ENCODE measurements around the gene NHLH1. TPM values are rescaled to one million over a fixed set of nuclear protein-coding genes. Genes with fewer than 3 reads are reported as not detected.

Gene NHLH1
- total and polyA plus RNA-seq, 8 donors = 0.11 to 0.14 TPM; not detected in 6

GRCh38 chr1:160394673-160395072 is 27.8 kb downstream of the NHLH1 start:
- ATAC-seq (no peak), DNase-seq (no peak), FAIRE-seq (no peak)
- Histone ChIP-seq H3K4me3 (no peak overlapping the region), H3K27me3 (no peaks in the 10 kb centered on the region), H3K27ac (no peak overlapping the region), H3K9me3 (no peaks in the 10 kb centered on the region), H3K36me3 (no peaks in the 10 kb centered on the region), H3K4me1 (no peaks in the 10 kb centered on the region)
- intact Hi-C loops (cut with DNase I) = no loop called here
- TF ChIP-seq CTCF (IDR thresholded peaks at IDR 0.05) = no peak
- WGBS, 2 donors = 77 to 86% methylated on average over 8 of the region's 8 CpGs

DNA sequence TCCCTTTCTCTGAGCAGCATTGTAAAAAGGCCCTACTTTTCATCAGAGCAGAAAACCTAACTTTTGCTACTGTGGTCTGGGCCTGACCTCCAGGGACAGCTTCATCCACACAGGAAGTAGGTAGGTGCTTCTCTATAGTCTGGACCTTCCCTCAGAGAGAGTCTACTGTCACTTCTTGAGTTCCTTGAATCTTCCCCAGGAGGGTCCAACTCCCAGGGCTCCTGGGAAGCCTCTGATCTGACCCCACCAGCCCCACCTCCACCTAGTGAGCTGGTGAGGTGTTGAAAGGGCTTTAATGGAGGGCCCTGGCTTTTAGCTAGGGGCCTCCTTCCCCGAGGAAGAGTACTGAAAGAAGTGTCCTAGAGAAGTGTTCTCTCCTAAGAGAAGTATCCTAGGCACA is 30.8 kb downstream of the NHLH1 start:
- Histone ChIP-seq H3K4me1 (no peaks in the 10 kb centered on the region), H3K27me3 (no peaks in the 10 kb centered on the region), H3K27ac (no peak overlapping the region), H3K9me3 (no peaks in the 10 kb centered on the region), H3K4me3 (no peak overlapping the region), H3K36me3 (no peaks in the 10 kb centered on the region)
- TF ChIP-seq CTCF (IDR thresholded peaks at IDR 0.05) = no peak
- no peak for DNase-seq
- WGBS, 2 donors = 45 to 76% methylated on average over 1 of the region's 1 CpG
- no peak for ATAC-seq
- intact Hi-C loops (cut with DNase I) = no loop called here
- FAIRE-seq = no peak

DNA sequence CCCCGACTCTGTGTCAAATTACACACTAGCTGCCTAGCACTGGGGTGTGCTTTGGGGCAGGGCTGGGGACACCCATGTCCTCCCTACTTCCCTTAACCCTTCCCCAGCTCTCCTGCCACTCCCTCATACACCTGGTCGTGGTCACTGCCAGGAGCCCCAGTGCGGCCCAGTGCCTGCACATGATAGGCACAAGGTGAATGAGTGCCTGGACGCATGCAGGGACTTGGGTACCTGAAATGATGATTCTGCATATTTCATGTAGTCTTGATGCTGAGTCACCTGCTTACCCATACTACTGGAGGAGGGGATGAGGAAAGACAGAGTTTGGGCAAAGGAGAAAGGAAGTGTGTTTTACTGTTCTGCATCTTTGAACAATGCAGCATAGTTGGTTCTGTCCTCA is 32.0 kb downstream of the NHLH1 start:
- no peak for DNase-seq

DNA sequence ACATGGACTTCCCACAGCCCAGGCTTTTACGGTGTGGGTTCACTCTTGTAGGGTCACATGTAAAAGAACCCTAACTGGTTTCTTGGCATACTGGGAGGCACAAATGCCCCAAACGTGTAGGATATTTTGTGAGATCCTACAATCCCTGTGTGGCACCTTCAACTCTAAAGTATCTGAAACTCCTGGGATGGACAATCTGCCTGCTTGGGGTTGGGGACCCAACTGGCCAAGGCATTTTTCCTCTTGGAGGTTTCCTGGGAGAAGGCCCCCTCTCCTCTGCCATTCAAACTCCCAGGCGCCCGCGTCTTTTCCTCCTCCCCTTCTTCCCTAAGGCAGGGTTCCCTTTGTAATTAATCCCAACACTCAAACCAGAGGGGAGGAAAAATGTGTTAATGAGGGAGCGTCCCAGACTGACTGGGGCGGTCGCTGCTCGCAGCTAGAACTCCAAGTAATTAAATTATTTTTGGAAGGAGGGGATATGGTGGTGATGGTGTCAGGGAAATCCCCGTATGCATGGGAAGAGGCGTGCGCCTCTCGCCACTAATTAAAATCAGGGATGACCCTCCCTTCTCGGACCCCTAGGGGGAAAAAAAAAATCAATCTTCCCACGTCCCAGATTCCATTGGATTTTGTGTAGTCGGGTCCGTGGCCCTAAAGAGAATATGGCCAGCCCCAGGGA is 32.8 kb downstream of the NHLH1 start:
- ATAC-seq (peak in 2 of 4 donors; percentile 1 to 2), DNase-seq (no peak), FAIRE-seq (no peak)
- Histone ChIP-seq H3K27ac (peak overlapping the region in 2 of 4 donors; percentile 50 to 60), H3K9me3 (no peaks in the 10 kb centered on the region), H3K27me3 (no peaks in the 10 kb centered on the region), H3K36me3 (no peaks in the 10 kb centered on the region), H3K4me1 (no peaks in the 10 kb centered on the region), H3K4me3 (peak overlapping the region; percentile 39 to 86 (median 76))
- intact Hi-C loops (cut with DNase I) = no loop called here
- 42 to 47% methylated on average over 17 of the region's 17 CpGs for WGBS, 2 donors
- no peak for TF ChIP-seq CTCF (IDR thresholded peaks at IDR 0.05)

More for the DNA sequence above, 32.0 kb downstream of the NHLH1 start:
- 78 to 86% methylated on average over 4 of the region's 4 CpGs for WGBS, 2 donors
- no peaks in the 10 kb centered on the region for H3K9me3 ChIP-seq
- intact Hi-C loops (cut with DNase I) = no loop called here
- H3K4me3 ChIP-seq = no peak overlapping the region
- no peaks in the 10 kb centered on the region for H3K4me1 ChIP-seq
- no peak for ATAC-seq
- FAIRE-seq = no peak
- H3K27me3 ChIP-seq = no peaks in the 10 kb centered on the region
- no peak overlapping the region for H3K27ac ChIP-seq
- no peak for TF ChIP-seq CTCF (IDR thresholded peaks at IDR 0.05)
- no peaks in the 10 kb centered on the region for H3K36me3 ChIP-seq

GRCh38 chr1:160400223-160400645 is 33.4 kb downstream of the NHLH1 start, which contains the start of gene VANGL2:
VANGL2 (plus strand) TSS chr1:160400564; CDS start chr1:160415838, 15,274 bp downstream.
- no peak for FAIRE-seq
- 1 to 4% methylated on average over 11 to 29 of the region's 34 CpGs for WGBS, 2 donors
- Histone ChIP-seq H3K36me3 (no peaks in the 10 kb centered on the region), H3K27me3 (no peaks in the 10 kb centered on the region), H3K27ac (peak within 1 kb of the TSS in 2 of 4 donors; percentile 50 to 60), H3K4me3 (peak within 1 kb of the TSS; percentile 39 to 86 (median 76)), H3K9me3 (no peaks in the 10 kb centered on the region), H3K4me1 (no peaks in the 10 kb centered on the region)
- intact Hi-C loops (cut with DNase I) = no loop called here
- peak; percentile 81 to 92 (median 86) for DNase-seq
- no peak for TF ChIP-seq CTCF (IDR thresholded peaks at IDR 0.05)
- ATAC-seq = peak; percentile 92 to 96 (median 94)
